ENCODE measurements around the gene FXYD1. TPM values are rescaled to one million over a fixed set of nuclear protein-coding genes. Genes with fewer than 3 reads are reported as not detected.

Gene FXYD1
- total and polyA plus RNA-seq, 4 donors: 5.7 to 37.6 (median 22.7) TPM

DNA sequence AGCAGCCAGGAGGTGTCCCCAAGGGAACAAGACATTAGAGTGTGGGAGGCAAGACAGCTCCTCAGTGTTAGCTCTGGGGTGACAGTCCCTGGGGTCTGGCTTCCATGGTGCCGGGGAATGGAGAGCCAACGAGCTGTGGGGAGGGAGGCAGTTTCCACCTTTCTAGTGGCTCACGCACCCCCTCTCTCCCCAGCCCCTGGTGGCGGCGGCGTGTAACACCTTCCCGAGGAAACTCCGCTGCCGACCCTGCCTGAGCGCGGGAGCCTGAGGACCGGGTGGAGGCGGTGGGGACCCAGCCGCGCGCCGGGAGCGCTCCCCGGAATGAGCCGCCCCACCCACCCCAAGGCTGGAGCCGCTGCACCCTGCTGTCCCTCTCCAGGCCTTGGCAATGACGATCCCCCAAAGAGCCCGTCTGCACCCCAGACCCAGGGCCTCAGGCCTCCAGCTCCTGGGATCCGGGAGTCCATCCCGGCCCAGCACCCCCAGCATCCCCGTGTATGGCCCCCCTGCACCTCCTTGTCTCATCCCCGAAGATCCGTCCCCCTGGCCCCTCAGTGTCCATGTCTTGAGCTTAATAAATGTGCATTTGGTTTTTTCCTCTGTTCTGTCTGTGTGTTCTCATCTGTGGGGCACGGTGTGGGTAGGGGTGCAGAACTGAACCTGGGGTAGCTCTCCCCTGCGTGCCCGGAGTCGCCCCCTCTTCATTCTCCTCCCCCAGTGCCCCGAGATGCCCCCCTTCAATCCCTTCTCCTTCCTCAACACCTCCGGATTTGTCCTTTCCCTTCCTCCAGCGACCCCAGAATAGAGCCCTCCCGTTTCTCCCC is 15.3 kb downstream of the FXYD1 start:
- TF ChIP-seq, protein P1, sequence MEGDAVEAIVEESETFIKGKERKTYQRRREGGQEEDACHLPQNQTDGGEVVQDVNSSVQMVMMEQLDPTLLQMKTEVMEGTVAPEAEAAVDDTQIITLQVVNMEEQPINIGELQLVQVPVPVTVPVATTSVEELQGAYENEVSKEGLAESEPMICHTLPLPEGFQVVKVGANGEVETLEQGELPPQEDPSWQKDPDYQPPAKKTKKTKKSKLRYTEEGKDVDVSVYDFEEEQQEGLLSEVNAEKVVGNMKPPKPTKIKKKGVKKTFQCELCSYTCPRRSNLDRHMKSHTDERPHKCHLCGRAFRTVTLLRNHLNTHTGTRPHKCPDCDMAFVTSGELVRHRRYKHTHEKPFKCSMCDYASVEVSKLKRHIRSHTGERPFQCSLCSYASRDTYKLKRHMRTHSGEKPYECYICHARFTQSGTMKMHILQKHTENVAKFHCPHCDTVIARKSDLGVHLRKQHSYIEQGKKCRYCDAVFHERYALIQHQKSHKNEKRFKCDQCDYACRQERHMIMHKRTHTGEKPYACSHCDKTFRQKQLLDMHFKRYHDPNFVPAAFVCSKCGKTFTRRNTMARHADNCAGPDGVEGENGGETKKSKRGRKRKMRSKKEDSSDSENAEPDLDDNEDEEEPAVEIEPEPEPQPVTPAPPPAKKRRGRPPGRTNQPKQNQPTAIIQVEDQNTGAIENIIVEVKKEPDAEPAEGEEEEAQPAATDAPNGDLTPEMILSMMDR (IDR thresholded peaks at IDR 0.05; ENCODE audit: control extremely low read depth, extremely low read depth): no peak
- peak overlapping the region; percentile 88 for H3K4me3 ChIP-seq
- H3K27me3 ChIP-seq (ENCODE audit: control insufficient read depth in 3 of 3, insufficient read depth in 3 of 3, low read length in 2 of 3): peaks cover 0 to 45% (median 26%) of the 10 kb centered on the region in 3 donors
- peak in 1 of 3 donors; percentile 40 for DNase-seq
- no peaks in the 10 kb centered on the region for H3K9me3 ChIP-seq (ENCODE audit: control insufficient read depth in 4 of 4, insufficient read depth in 3 of 4, low read length in 3 of 4)
- 1% methylated on average over 36 of the region's 36 CpGs for WGBS, 2 donors
- peak; percentile 51 for ATAC-seq (ENCODE audit: insufficient read depth, low FRiP score)
- H3K9ac ChIP-seq (ENCODE audit: insufficient read depth in 1 of 2, low read length in 2 of 2): no peak overlapping the region
- peaks cover 0 to 15% (median 10%) of the 10 kb centered on the region in 5 donors for H3K4me1 ChIP-seq (ENCODE audit: control insufficient read depth in 5 of 5, insufficient read depth in 5 of 5, low read length in 5 of 5)
- H3K36me3 ChIP-seq (ENCODE audit: control insufficient read depth in 4 of 4, insufficient read depth in 4 of 4, low read length in 4 of 4): peaks cover 0 to 14% (median 3%) of the 10 kb centered on the region in 4 donors
- H3K27ac ChIP-seq (ENCODE audit: low read depth in 1 of 2, low read length in 1 of 2): peak overlapping the region in 1 of 2 donors; percentile 51

DNA sequence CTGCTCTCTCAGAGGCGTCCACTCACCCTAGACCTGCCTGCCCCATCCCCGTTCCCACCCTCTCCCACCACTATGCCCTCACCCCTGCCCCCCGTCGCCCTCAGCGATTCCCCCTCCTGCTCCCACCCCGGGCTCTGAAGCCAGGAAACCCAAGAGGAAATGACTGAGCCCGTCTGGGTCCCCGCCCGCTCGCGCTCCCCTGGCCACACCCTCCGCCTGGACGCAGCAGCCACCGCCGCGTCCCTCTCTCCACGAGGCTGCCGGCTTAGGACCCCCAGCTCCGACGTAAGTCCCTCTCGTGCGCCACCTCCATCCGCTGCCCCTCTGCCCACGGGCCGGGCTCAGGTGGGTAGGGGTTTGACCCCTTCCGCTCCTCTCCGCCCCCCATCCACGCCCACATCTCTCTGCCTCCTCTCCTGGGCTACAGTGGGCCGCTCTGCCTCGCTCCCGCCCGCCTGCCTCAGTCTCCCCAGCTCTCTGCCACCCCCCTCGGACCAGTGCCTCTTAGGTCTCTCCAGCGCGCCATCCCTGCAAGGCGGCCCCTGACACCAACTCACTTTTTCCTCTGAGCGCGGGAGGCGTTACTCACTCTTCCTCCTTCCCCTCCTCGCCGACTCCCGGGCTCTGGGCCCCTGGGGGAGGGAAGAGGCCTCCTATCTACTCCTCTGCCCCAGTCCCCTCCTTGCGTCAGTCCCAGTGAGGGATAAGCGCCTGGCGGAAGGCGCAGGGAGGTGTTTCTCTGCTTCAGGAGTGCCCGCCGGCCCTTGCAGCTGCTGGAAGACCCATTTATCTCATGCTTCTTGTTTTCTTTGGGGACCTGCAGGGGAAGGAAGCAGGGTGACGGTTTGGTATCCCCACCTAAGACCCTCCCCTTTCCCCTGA is 16.1 kb downstream of the FXYD1 start, which contains the start of gene FXYD5:
Gene FXYD5, plus strand, starts transcription at position 211 of the 882 bp plus-strand sequence. CDS start 816 bp downstream, outside the sequence.
- Histone ChIP-seq H3K9me3 (ENCODE audit: control insufficient read depth in 4 of 4, insufficient read depth in 3 of 4, low read length in 3 of 4) (no peaks in the 10 kb centered on the region), H3K9ac (ENCODE audit: insufficient read depth in 1 of 2, low read length in 2 of 2) (no peak within 1 kb of the TSS), H3K4me1 (ENCODE audit: control insufficient read depth in 5 of 5, insufficient read depth in 5 of 5, low read length in 5 of 5) (peaks cover 0 to 15% (median 10%) of the 10 kb centered on the region in 5 donors), H3K27me3 (ENCODE audit: control insufficient read depth in 3 of 3, insufficient read depth in 3 of 3, low read length in 2 of 3) (peaks cover 0 to 45% (median 26%) of the 10 kb centered on the region in 3 donors), H3K4me3 (peak within 1 kb of the TSS; percentile 88), H3K27ac (ENCODE audit: low read depth in 1 of 2, low read length in 1 of 2) (peak within 1 kb of the TSS; percentile 51 to 97), H3K36me3 (ENCODE audit: control insufficient read depth in 4 of 4, insufficient read depth in 4 of 4, low read length in 4 of 4) (peaks cover 0 to 17% (median 3%) of the 10 kb centered on the region in 4 donors)
- peak; percentile 82 for ATAC-seq (ENCODE audit: insufficient read depth, low FRiP score)
- TF ChIP-seq, protein P1 (IDR thresholded peaks at IDR 0.05; ENCODE audit: control extremely low read depth, extremely low read depth): no peak
- WGBS, 2 donors: 1% methylated on average over 45 to 49 of the region's 49 CpGs
- DNase-seq: peak; percentile 57 to 75 (median 63)

DNA sequence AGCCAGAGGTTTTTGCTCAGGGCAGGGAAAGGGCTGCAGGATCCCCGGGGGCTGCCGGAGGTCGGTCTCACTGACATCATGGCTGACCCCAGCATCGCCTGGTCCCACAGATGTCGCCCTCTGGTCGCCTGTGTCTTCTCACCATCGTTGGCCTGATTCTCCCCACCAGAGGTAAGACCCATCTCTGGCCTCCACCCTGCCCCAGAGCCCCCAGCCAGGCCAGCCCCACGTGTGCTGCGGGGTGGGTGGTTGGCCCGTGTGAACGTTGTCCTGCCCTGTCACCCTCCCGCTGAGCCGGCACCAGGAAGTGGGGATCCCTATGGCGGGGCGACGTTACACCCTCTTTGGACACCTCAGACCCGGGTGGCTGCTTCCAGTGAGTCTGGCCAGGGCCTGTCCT is 16.8 kb downstream of the FXYD1 start:
- TF ChIP-seq, protein P1 (IDR thresholded peaks at IDR 0.05; ENCODE audit: control extremely low read depth, extremely low read depth): no peak
- peaks cover 0 to 45% (median 26%) of the 10 kb centered on the region in 3 donors for H3K27me3 ChIP-seq (ENCODE audit: control insufficient read depth in 3 of 3, insufficient read depth in 3 of 3, low read length in 2 of 3)
- no peaks in the 10 kb centered on the region for H3K9me3 ChIP-seq (ENCODE audit: control insufficient read depth in 4 of 4, insufficient read depth in 3 of 4, low read length in 3 of 4)
- peak overlapping the region in 1 of 2 donors; percentile 97 for H3K27ac ChIP-seq (ENCODE audit: low read depth in 1 of 2, low read length in 1 of 2)
- H3K9ac ChIP-seq (ENCODE audit: insufficient read depth in 1 of 2, low read length in 2 of 2): no peak overlapping the region
- ATAC-seq (ENCODE audit: insufficient read depth, low FRiP score) (no peak), DNase-seq (no peak)
- WGBS, 2 donors: 12 to 16% methylated on average over 17 of the region's 17 CpGs
- H3K4me3 ChIP-seq: peak overlapping the region; percentile 88
- peaks cover 0 to 21% (median 3%) of the 10 kb centered on the region in 4 donors for H3K36me3 ChIP-seq (ENCODE audit: control insufficient read depth in 4 of 4, insufficient read depth in 4 of 4, low read length in 4 of 4)
- peaks cover 0 to 15% (median 10%) of the 10 kb centered on the region in 5 donors for H3K4me1 ChIP-seq (ENCODE audit: control insufficient read depth in 5 of 5, insufficient read depth in 5 of 5, low read length in 5 of 5)

Measured in lung (tissue), 12 donors.